Hematopoietic multipotent progenitor cell treated with erythropoietin and hydrocortisone succinate and interleukin-3 and kit ligand, for 17 days (in vitro differentiated cells): ENCODE measurements around the gene GJA1.

Source experiments
- DNase-seq: peaks from one replicate; pipeline ENCODE4 v3.0.0-alpha.2; 2015; ENCODE audit warnings: low spot score

The GJA1 gene

DNA sequence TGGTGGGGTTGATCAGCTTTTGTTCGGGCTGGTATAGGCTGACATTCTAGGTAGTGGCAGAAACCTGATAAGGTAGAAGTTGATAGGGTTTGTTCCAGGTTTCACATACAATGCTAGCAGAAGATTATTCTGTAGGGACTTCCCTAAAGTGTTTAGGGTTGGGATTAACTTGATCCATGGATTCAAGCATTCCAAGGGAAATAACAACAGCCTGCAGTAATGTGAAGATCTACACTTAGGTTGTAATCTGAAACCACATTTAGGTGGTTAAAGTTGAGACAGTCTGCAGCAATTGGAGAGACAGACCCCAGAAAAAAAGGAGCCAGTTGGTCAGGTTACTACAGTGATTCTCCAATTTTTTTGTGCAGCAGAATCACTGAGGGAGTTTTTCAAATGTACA lies 56.1 kb downstream of the GJA1 start:
- no peak for DNase-seq

DNA sequence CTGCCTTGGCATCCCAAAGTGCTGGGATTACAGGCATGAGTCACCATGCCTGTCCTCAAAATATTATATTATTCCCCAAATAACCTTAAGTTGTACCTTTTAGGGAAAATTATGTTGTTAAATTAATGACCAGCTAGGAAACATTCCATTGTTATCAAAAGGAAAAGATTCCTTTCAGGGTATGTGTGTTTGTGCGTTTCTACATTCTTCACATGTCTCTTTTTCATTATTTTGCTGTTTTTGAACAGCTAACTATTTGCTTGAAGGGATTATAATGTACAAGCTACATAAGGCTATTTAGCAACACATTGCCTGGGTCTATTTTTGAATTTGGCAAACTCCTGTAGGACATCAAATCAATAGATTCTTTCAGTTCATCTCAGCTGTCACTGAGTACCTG lies 57.1 kb downstream of the GJA1 start:
- DNase-seq, result no peak

GRCh38 chr6:121497970-121498375 lies 62.5 kb downstream of the GJA1 start:
- no peak for DNase-seq

DNA sequence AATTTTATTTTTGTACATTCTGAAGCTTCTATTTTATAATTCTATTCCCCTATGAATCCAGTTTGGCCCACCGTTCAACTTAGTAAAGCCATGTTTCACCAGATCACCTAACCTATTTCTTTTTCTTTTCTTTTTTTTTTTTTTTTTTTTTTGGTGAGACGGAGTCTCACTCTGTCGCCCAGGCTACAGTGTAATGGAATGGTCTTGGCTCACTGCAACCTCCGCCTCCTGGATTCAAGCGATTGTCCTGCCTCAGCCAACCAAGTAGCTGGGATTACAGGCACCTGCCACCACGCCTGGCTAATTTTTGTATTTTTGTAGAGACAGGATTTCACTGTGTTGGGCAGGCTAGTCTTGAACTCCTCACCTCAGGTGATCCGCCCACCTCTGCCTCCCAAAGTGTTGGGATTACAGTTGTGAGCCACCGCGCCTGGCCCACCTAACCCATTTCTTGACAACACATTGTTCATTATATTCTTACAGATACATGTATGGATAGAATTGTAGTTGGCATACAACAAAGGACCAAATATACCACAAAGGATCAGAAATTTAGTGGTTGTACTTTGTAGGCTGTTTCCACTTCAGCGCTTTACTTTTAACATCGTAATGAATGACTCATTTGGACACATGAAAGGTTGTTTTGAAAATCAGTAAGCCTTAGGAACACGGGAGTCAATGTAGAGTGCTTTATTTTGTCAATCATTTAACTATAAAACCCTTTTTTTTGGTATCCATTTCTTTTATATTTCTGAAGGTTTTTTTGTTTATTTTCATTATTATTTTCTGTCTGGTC lies 63.2 kb downstream of the GJA1 start:
- no peak for DNase-seq
